MCF 10A (cell line): ENCODE data around the gene CRTC1. TPM values are rescaled to one million over a fixed set of nuclear protein-coding genes. Genes with fewer than 3 reads are reported as not detected.

Source experiments
- BruUV-seq: library from RNA; stranded (reverse); fragments of 400-500 nt; replicated peaks from 2 replicates; lab custom pipeline; 2021; lab: Mats Ljungman, UMichigan
- CTCF ChIA-PET: fragments of 300-600 bp; sonication (Branson Sonifier 250); formaldehyde crosslinking; extraction: SDS; loops from one replicate; lab custom pipeline; 2021; ENCODE audit warnings: antibody characterized with exemption, inconsistent platforms; lab: Yijun Ruan, JAX
- POLR2A ChIA-PET: fragments of 300-600, 350-650 bp; sonication (Branson Sonifier 250); formaldehyde crosslinking; extraction: SDS; loops from one replicate; lab custom pipeline; 2020; ENCODE audit warnings: antibody characterized with exemption, inconsistent platforms; lab: Yijun Ruan, JAX
- DNase-seq: peaks from one replicate; pipeline ENCODE4 v3.0.0-alpha.2; 2018; ENCODE audit not compliant: unreplicated experiment
- H3K27ac Mint-ChIP-seq: one replicate; pipeline ENCODE4 v1.8.0; 2022; ENCODE audit warnings: mild to moderate bottlenecking, low read depth, mixed read lengths; ENCODE audit not compliant: unreplicated experiment
- H3K27me3 Mint-ChIP-seq: one replicate; pipeline ENCODE4 v1.8.0; 2022; ENCODE audit warnings: mixed read lengths; ENCODE audit not compliant: insufficient read depth, unreplicated experiment
- H3K36me3 Mint-ChIP-seq: one replicate; pipeline ENCODE4 v1.8.0; 2022; ENCODE audit warnings: mild to moderate bottlenecking, moderate library complexity, mixed read lengths; ENCODE audit not compliant: insufficient read depth, unreplicated experiment
- H3K4me1 Mint-ChIP-seq: one replicate; pipeline ENCODE4 v1.8.0; 2022; ENCODE audit warnings: mixed read lengths; ENCODE audit not compliant: insufficient read depth, unreplicated experiment
- H3K4me3 Mint-ChIP-seq: one replicate; pipeline ENCODE4 v1.8.0; 2022; ENCODE audit warnings: mild to moderate bottlenecking, moderate library complexity, mixed read lengths; ENCODE audit not compliant: unreplicated experiment
- H3K9me3 Mint-ChIP-seq: one replicate; pipeline ENCODE4 v1.8.0; 2022; ENCODE audit warnings: mixed read lengths; ENCODE audit not compliant: unreplicated experiment
- intact Hi-C: fragments of 100-400 bp; cut with micrococcal nuclease; formaldehyde crosslinking; loops from 2 replicates; pipeline ENCODE4 v1.14.1; 2022
- total RNA-seq: library from RNA; stranded (reverse); gene quantifications from 2 replicates; pipeline ENCODE4 v1.2.3, GENCODE V29; 2022
- TF ChIP-seq, protein P1 (sequence below): fragments of 200-600 bp; IDR thresholded peaks from one replicate; pipeline ENCODE4 v1.8.0; 2022; ENCODE audit warnings: antibody characterized with exemption, mild to moderate bottlenecking; ENCODE audit not compliant: unreplicated experiment

Gene CRTC1
- total RNA-seq, 1 experiment from 2014 or later: 11.1 TPM

DNA sequence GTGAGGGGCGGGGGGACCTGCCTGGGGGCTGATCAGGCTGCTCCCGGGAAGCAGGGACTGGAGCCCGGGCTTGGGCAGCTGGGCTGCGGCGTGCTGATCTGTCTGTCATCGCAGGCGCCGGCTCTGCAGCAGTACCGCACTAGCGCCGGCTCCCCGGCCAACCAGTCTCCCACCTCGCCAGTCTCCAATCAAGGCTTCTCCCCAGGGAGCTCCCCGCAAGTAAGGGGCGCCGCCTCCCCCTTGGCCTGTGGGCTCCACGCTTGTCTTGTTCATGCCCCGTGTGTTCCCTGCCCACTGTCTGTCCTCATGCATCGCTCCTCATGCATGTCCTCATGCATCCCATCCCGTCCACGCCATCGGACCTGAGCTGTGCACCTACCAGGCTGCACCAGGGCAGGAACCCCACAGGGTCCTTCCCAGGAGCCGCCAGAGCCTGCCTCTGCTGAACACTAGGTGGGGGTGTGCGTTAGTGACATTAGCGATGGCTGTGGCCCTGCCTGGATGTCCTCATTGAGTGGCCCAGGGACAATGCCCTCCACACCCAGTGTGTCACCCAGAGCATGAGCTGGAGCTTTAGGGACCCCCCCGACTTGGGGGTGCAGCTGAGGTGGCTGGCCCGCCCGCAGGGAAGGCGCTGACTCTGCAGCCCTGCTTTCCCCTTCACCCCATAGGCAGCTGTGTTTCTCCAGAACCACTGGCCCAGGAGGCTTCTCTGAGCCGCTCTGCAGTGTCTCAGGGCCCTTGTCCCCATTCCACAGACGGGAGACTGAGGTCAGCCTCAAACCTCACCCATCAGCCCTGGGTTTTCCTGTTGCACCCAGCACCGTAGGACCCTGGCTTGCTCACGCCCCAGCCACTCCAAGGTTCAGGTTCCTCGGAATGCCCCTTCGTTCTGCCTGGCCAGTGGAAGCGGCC, 88.1 kb downstream of the CRTC1 start:
- ChIA-PET POLR2A (interaction anchor here (1.0 to 1.2 kb wide), 3 partner anchors 9 to 182 kb away, joined by 3 to 4 read pairs (median 4); partner anchors contain the start of gene REX1BD), CTCF (interaction anchor here (0.5 to 4.5 kb wide), 11 partner anchors 59 to 392 kb away, joined by 3 to 69 read pairs (median 3); partner anchors contain the start of genes COPE, DDX49, REX1BD and UPF1)
- no peak overlapping the region for H3K27ac Mint-ChIP-seq
- no peak overlapping the region for H3K4me3 Mint-ChIP-seq
- no peaks in the 10 kb centered on the region for H3K27me3 Mint-ChIP-seq
- TF ChIP-seq, protein P1, sequence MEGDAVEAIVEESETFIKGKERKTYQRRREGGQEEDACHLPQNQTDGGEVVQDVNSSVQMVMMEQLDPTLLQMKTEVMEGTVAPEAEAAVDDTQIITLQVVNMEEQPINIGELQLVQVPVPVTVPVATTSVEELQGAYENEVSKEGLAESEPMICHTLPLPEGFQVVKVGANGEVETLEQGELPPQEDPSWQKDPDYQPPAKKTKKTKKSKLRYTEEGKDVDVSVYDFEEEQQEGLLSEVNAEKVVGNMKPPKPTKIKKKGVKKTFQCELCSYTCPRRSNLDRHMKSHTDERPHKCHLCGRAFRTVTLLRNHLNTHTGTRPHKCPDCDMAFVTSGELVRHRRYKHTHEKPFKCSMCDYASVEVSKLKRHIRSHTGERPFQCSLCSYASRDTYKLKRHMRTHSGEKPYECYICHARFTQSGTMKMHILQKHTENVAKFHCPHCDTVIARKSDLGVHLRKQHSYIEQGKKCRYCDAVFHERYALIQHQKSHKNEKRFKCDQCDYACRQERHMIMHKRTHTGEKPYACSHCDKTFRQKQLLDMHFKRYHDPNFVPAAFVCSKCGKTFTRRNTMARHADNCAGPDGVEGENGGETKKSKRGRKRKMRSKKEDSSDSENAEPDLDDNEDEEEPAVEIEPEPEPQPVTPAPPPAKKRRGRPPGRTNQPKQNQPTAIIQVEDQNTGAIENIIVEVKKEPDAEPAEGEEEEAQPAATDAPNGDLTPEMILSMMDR: no peak
- peaks cover 5% of the 10 kb centered on the region for H3K36me3 Mint-ChIP-seq
- intact Hi-C loops: loop anchor here (2.0 to 5.0 kb wide), 2 partner anchors 61 to 215 kb away; partner anchors contain the start of gene UPF1
- no peak for DNase-seq
- H3K9me3 Mint-ChIP-seq: no peaks in the 10 kb centered on the region
- no TSS peak for BruUV-seq
- peaks cover 38% of the 10 kb centered on the region for H3K4me1 Mint-ChIP-seq

DNA sequence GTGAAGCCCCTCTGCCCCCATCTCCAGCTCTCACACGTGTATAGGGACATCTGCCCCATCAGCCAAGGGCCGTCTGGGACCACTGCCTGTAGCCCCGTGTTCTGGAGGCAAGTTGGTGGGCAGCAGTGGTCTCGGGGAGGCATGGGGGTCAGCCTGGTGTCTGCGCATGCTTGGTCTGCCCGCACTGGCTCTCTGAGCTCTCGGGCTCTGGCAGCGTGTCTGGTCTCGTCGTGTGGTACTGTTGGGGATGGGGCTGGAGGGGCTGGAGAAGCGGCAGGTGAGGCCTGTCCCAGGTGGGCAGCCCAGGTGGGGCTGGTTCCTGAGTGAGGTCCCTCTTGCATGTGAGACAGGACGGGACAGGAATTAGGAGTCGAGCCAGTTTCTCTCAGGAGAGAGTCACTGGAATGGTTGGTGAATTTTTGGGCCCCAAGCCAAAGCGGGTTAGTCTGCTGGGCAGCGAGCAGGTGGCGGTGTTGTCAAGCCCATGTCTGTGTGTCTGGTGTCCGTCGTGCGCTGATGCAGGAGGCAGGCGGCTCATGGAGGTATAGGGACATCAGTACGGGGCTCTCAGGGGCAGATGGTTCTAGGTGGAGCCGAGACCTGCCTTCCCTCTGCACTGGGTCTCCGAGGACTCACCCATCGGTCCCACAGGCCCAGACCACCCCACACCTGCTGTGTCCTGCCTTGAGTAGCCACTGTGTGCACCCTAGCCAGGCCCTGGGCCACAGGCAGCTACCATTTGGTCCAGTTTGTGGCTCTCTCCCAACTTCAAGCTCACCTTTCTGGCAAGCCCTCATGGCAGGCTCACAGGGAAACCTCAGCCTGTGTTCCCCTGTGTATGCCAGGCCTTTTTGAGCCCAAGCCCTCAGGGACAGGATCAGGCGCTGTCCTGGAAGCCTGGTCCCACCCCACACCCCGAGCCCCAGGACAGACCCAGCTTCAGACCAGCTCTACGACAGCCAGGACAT, 89.4 kb downstream of the CRTC1 start:
- Mint-ChIP-seq H3K4me3 (no peak overlapping the region), H3K27me3 (no peaks in the 10 kb centered on the region), H3K9me3 (no peaks in the 10 kb centered on the region), H3K27ac (no peak overlapping the region), H3K4me1 (peaks cover 38% of the 10 kb centered on the region), H3K36me3 (peaks cover 5% of the 10 kb centered on the region)
- no TSS peak for BruUV-seq
- ChIA-PET CTCF (interaction anchor here (0.6 to 4.5 kb wide), 11 partner anchors 17 to 213 kb away, joined by 3 to 69 read pairs (median 3); partner anchors contain the start of gene UPF1), POLR2A (interaction anchor here (0.6 to 1.2 kb wide), 6 partner anchors 11 to 229 kb away, joined by 3 to 4 read pairs (median 4); partner anchors contain the start of gene REX1BD)
- intact Hi-C loops: loop anchor here (1.0 to 5.0 kb wide), 3 partner anchors 59 to 214 kb away; partner anchors contain the start of gene UPF1
- DNase-seq: peak; percentile 88
- TF ChIP-seq, protein P1: peak; percentile 44

DNA sequence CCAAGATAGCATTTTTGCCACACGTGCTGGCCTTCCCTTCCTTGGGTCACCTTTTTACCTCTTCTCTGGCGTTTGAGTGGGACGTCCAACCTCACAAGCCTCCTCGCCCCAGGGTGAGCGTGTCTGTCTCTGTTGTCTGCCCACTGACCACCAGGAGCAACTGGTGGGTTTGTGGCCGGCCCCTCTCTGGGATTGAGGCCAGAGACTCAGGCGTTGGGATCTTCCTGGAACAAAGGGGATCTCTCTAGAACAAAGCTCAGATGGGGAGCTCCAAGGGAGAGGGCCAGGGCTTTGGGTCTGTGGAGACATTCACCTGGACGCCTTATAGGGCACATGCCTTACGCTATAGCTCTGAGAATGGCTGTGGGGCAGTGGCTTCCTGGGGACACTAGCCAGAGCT, 90.2 kb downstream of the CRTC1 start:
- TF ChIP-seq, protein P1: no peak
- ChIA-PET POLR2A (interaction anchor here (1.1 kb wide), 1 partner anchor 59 kb away, joined by 4 read pairs; no protein-coding TSS in a partner anchor), CTCF (interaction anchor here (0.7 to 4.5 kb wide), 9 partner anchors 24 to 383 kb away, joined by 3 to 69 read pairs (median 6); partner anchors contain the start of gene UPF1)
- Mint-ChIP-seq H3K27me3 (no peaks in the 10 kb centered on the region), H3K27ac (no peak overlapping the region), H3K4me1 (peaks cover 38% of the 10 kb centered on the region), H3K9me3 (no peaks in the 10 kb centered on the region), H3K36me3 (peaks cover 5% of the 10 kb centered on the region), H3K4me3 (no peak overlapping the region)
- no TSS peak for BruUV-seq
- intact Hi-C loops: loop anchor here (1.0 to 5.0 kb wide), 3 partner anchors 59 to 213 kb away; partner anchors contain the start of gene UPF1
- no peak for DNase-seq
